KMS-11 (cell line): ENCODE results near the gene SLC19A1.

Source experiments
- H2AFZ ChIP-seq: fragments of 200-600 bp; sonication (generic); 2 replicates; pipeline ENCODE4 v1.6.1; 2016; ENCODE audit warnings: antibody characterized with exemption, mixed run types, low read depth
- H3K27ac ChIP-seq: fragments of 200-600 bp; sonication (generic); 2 replicates; pipeline ENCODE4 v1.6.1; 2016; ENCODE audit warnings: mild to moderate bottlenecking, mixed run types
- H3K27me3 ChIP-seq: fragments of 200-600 bp; sonication (generic); 2 replicates; pipeline ENCODE4 v1.6.1; 2017; ENCODE audit warnings: mild to moderate bottlenecking, low read depth, mixed run types, moderate library complexity; ENCODE audit not compliant: insufficient read depth
- H3K36me3 ChIP-seq: fragments of 200-600 bp; sonication (generic); 2 replicates; pipeline ENCODE4 v1.6.1; 2017; ENCODE audit warnings: mild to moderate bottlenecking, mixed run types; ENCODE audit not compliant: insufficient read depth
- H3K4me1 ChIP-seq: fragments of 200-600 bp; sonication (generic); 2 replicates; pipeline ENCODE4 v1.6.1; 2016; ENCODE audit warnings: mild to moderate bottlenecking, low read depth, mixed run types; ENCODE audit not compliant: poor library complexity, severe bottlenecking
- H3K4me2 ChIP-seq: fragments of 200-600 bp; sonication (generic); 2 replicates; pipeline ENCODE4 v1.7.0; 2016; ENCODE audit warnings: mild to moderate bottlenecking, mixed run types
- H3K4me3 ChIP-seq: fragments of 200-600 bp; sonication (generic); IDR thresholded peaks from 2 replicates; pipeline ENCODE4 v1.6.1; 2017; ENCODE audit warnings: low read depth, low read length, mixed read lengths; ENCODE audit not compliant: insufficient read depth
- H3K79me2 ChIP-seq: fragments of 200-600 bp; sonication (generic); 2 replicates; pipeline ENCODE4 v1.6.1; 2016; ENCODE audit warnings: low read depth, mixed run types; ENCODE audit not compliant: insufficient read depth
- H3K9ac ChIP-seq: fragments of 200-600 bp; sonication (generic); 2 replicates; pipeline ENCODE4 v1.6.1; 2016; ENCODE audit warnings: mild to moderate bottlenecking, mixed run types
- H4K20me1 ChIP-seq: fragments of 200-600 bp; sonication (generic); 2 replicates; pipeline ENCODE4 v1.6.1; 2016; ENCODE audit warnings: mild to moderate bottlenecking, mixed run types; ENCODE audit not compliant: insufficient read depth
- CTCF ChIP-seq: fragments of 200-600 bp; sonication (generic); conservative IDR thresholded peaks from 2 replicates; pipeline ENCODE4 v1.6.1; 2017; ENCODE audit warnings: low read depth, mild to moderate bottlenecking, antibody characterized with exemption, low read length, moderate library complexity, mixed read lengths

SLC19A1 gene

GRCh38 chr21:45475004-45475685, 67.1 kb downstream of the SLC19A1 start:
- Histone ChIP-seq H3K27ac (no peak overlapping the region), H2AFZ (no peak overlapping the region), H3K9ac (no peak overlapping the region), H4K20me1 (no peaks in the 10 kb centered on the region), H3K4me2 (no peak overlapping the region), H3K4me3 (no peak overlapping the region), H3K4me1 (no peaks in the 10 kb centered on the region), H3K27me3 (peaks cover 39% of the 10 kb centered on the region; the same call in 1 of the 2 replicates), H3K79me2 (no peaks in the 10 kb centered on the region), H3K36me3 (no peaks in the 10 kb centered on the region)
- no peak for TF ChIP-seq CTCF

GRCh38 chr21:45474323-45474950, 67.8 kb downstream of the SLC19A1 start:
- no peaks in the 10 kb centered on the region for H3K36me3 ChIP-seq

GRCh38 chr21:45473496-45474322, 68.5 kb downstream of the SLC19A1 start:
- Histone ChIP-seq H2AFZ (no peak overlapping the region), H3K79me2 (no peaks in the 10 kb centered on the region), H4K20me1 (no peaks in the 10 kb centered on the region), H3K36me3 (no peaks in the 10 kb centered on the region), H3K9ac (no peak overlapping the region), H3K4me1 (no peaks in the 10 kb centered on the region), H3K27me3 (peaks cover 45% of the 10 kb centered on the region; the same call in 1 of the 2 replicates), H3K4me3 (no peak overlapping the region), H3K27ac (no peak overlapping the region), H3K4me2 (no peak overlapping the region)
- no peak for TF ChIP-seq CTCF

More at GRCh38 chr21:45474323-45474950, 67.8 kb downstream of the SLC19A1 start:
- Histone ChIP-seq H3K27me3 (peaks cover 42% of the 10 kb centered on the region; the same call in 1 of the 2 replicates), H3K4me1 (no peaks in the 10 kb centered on the region), H3K27ac (no peak overlapping the region), H4K20me1 (no peaks in the 10 kb centered on the region), H3K79me2 (no peaks in the 10 kb centered on the region), H2AFZ (no peak overlapping the region), H3K4me2 (no peak overlapping the region), H3K4me3 (no peak overlapping the region), H3K9ac (no peak overlapping the region)
- no peak for TF ChIP-seq CTCF

GRCh38 chr21:45472445-45473365, 69.5 kb downstream of the SLC19A1 start:
- no peak overlapping the region for H2AFZ ChIP-seq
- H3K4me1 ChIP-seq = no peaks in the 10 kb centered on the region
- no peak overlapping the region for H3K4me2 ChIP-seq
- no peak overlapping the region for H3K4me3 ChIP-seq
- H3K79me2 ChIP-seq = no peaks in the 10 kb centered on the region
- no peaks in the 10 kb centered on the region for H4K20me1 ChIP-seq
- no peaks in the 10 kb centered on the region for H3K36me3 ChIP-seq
- no peak for TF ChIP-seq CTCF
- H3K9ac ChIP-seq = no peak overlapping the region
- H3K27me3 ChIP-seq = peaks cover 47% of the 10 kb centered on the region; the same call in 1 of the 2 replicates
- no peak overlapping the region for H3K27ac ChIP-seq
